PC-3 (cell line): ENCODE results near the gene ACP7. TPM values are rescaled to one million over a fixed set of nuclear protein-coding genes. Genes with fewer than 3 reads are reported as not detected.

Experiments used
- ATAC-seq: fragments of 200-7000 bp; cut with Tn5 transposase; 2 replicates; pipeline ENCODE4 v1.9.1; 2020; ENCODE audit warnings: mild to moderate bottlenecking, moderate library complexity
- BruUV-seq: library from RNA; stranded (reverse); fragments of 400-500 nt; replicated peaks from 2 replicates; lab custom pipeline; 2021; lab: Mats Ljungman, UMichigan
- CTCF ChIA-PET: fragments of 300-600 bp; sonication (Branson Sonifier 250); formaldehyde crosslinking; loops from one replicate; lab custom pipeline; 2022; ENCODE audit warnings: antibody characterized with exemption; lab: Charles Lee
- POLR2A ChIA-PET: fragments of 300-600 bp; sonication (Branson Sonifier 250); formaldehyde crosslinking; loops from one replicate; lab custom pipeline; 2022; ENCODE audit warnings: antibody characterized with exemption; ENCODE audit not compliant: unreplicated experiment; lab: Charles Lee
- DNase-seq: peaks from one replicate; pipeline ENCODE4 v3.0.0-alpha.2; 2015
- H2AFZ ChIP-seq: fragments of 300-600 bp; sonication (generic); 2 replicates; pipeline ENCODE4 v1.6.0; 2016; ENCODE audit warnings: antibody characterized with exemption, low read length
- H3F3A ChIP-seq: fragments of 300-600 bp; sonication (generic); one replicate; pipeline ENCODE4 v1.6.0; 2017; ENCODE audit warnings: antibody characterized with exemption, low read length, control low read depth, mild to moderate bottlenecking; ENCODE audit not compliant: unreplicated experiment
- H3K27ac ChIP-seq: fragments of 300-600 bp; sonication (generic); 2 replicates; pipeline ENCODE4 v1.5.1; 2016; ENCODE audit warnings: mild to moderate bottlenecking, low read length
- H3K27me3 ChIP-seq: fragments of 300-600 bp; sonication (generic); 2 replicates; pipeline ENCODE4 v1.6.1; 2016; ENCODE audit warnings: low read length, mixed read lengths
- H3K36me3 ChIP-seq: fragments of 300-600 bp; sonication (generic); 2 replicates; pipeline ENCODE4 v1.6.1; 2016; ENCODE audit warnings: low read depth, mixed run types, low read length, mixed read lengths
- H3K4me1 ChIP-seq: fragments of 300-600 bp; sonication (generic); 2 replicates; pipeline ENCODE4 v1.5.1; 2016; ENCODE audit warnings: low read length; ENCODE audit not compliant: insufficient read depth
- H3K4me2 ChIP-seq: fragments of 300-600 bp; sonication (generic); 2 replicates; pipeline ENCODE4 v1.6.0; 2016; ENCODE audit warnings: low read length
- H3K4me3 ChIP-seq: fragments of 300-600 bp; sonication (generic); 2 replicates; pipeline ENCODE4 v1.5.1; 2016; ENCODE audit warnings: mild to moderate bottlenecking, low read length, mixed read lengths
- H3K79me2 ChIP-seq: fragments of 300-600 bp; sonication (generic); 2 replicates; pipeline ENCODE4 v1.6.1; 2017; ENCODE audit warnings: low read length, mixed read lengths
- H3K9ac ChIP-seq: fragments of 300-600 bp; sonication (generic); 2 replicates; pipeline ENCODE4 v1.6.0; 2016; ENCODE audit warnings: mild to moderate bottlenecking, low read length
- H3K9me2 ChIP-seq: fragments of 300-600 bp; sonication (generic); replicated peaks from 2 replicates; pipeline ENCODE4 v1.6.1; 2016; ENCODE audit warnings: mixed run types, low read length, mixed read lengths
- H3K9me3 ChIP-seq: fragments of 300-600 bp; sonication (generic); 2 replicates; pipeline ENCODE4 v1.6.1; 2016; ENCODE audit warnings: low read length, mixed read lengths
- H4K20me1 ChIP-seq: fragments of 300-600 bp; sonication (generic); 2 replicates; pipeline ENCODE4 v1.6.1; 2016; ENCODE audit warnings: low read length, mixed read lengths
- CTCF ChIP-seq: fragments of 300-600 bp; sonication (generic); conservative IDR thresholded peaks from 2 replicates; pipeline ENCODE4 v1.5.1; 2017; ENCODE audit warnings: antibody characterized with exemption, low read depth, mild to moderate bottlenecking, low read length
- EZH2 ChIP-seq: fragments of 300-600 bp; sonication (generic); IDR thresholded peaks from one replicate; pipeline ENCODE4 v1.6.1; 2017; ENCODE audit warnings: antibody characterized with exemption, mild to moderate bottlenecking, low read length; ENCODE audit not compliant: unreplicated experiment
- EZH2phosphoT487 ChIP-seq: fragments of 300-600 bp; sonication (generic); IDR thresholded peaks from 2 replicates; pipeline ENCODE4 v1.6.1; 2018; ENCODE audit warnings: mild to moderate bottlenecking, antibody characterized with exemption, low read length, borderline replicate concordance
- intact Hi-C: fragments of 100-400 bp; cut with micrococcal nuclease; formaldehyde crosslinking; loops from 2 replicates; pipeline ENCODE4 v1.9.0; 2023
- total RNA-seq: library from RNA; depleted of rRNA; stranded (reverse); fragments of >200 nt; gene quantifications from 2 replicates; pipeline ENCODE4 v1.2.3, GENCODE V29; 2014

ACP7 gene
- total RNA-seq, 1 experiment from 2014 or later, result 5.0 TPM

GRCh38 chr19:39122934-39123731, 39.0 kb downstream of the ACP7 start:
- no peak for TF ChIP-seq EZH2
- no peak for TF ChIP-seq EZH2phosphoT487
- TF ChIP-seq CTCF, result no peak
- no TSS peak for BruUV-seq
- Histone ChIP-seq H2AFZ (no peak overlapping the region), H3K9ac (no peak overlapping the region), H3K27me3 (no peaks in the 10 kb centered on the region), H3K4me1 (peaks cover 7% of the 10 kb centered on the region; the same call in 1 of the 2 replicates), H3K36me3 (no peaks in the 10 kb centered on the region), H3K79me2 (peaks cover 26% of the 10 kb centered on the region), H3K9me3 (no peaks in the 10 kb centered on the region), H3K27ac (no peak overlapping the region), H3K9me2 (no peaks in the 10 kb centered on the region), H3K4me3 (no peak overlapping the region), H3F3A (no peaks in the 10 kb centered on the region), H4K20me1 (peaks cover 8% of the 10 kb centered on the region; the same call in 1 of the 2 replicates), H3K4me2 (no peak overlapping the region)
- ATAC-seq, result no peak
- DNase-seq, result no peak
- CTCF ChIA-PET, result no interaction called here
- POLR2A ChIA-PET, result no interaction called here
- intact Hi-C loops, result loop anchor here (1.0 to 2.0 kb wide), 2 partner anchors 64 to 206 kb away; no protein-coding TSS in a partner anchor

GRCh38 chr19:39124136-39124764, 40.1 kb downstream of the ACP7 start:
- CTCF ChIA-PET, result no interaction called here

More at GRCh38 chr19:39124136-39124764, 40.1 kb downstream of the ACP7 start:
- no peaks in the 10 kb centered on the region for H3K27me3 ChIP-seq
- POLR2A ChIA-PET, result no interaction called here
- no peaks in the 10 kb centered on the region for H3K36me3 ChIP-seq
- H3K9ac ChIP-seq, result no peak overlapping the region
- no TSS peak for BruUV-seq
- TF ChIP-seq CTCF (no peak), EZH2 (no peak), EZH2phosphoT487 (no peak)
- H2AFZ ChIP-seq, result no peak overlapping the region; the same call in 1 of the 2 replicates
- ATAC-seq (no peak), DNase-seq (no peak)
- no peak overlapping the region for H3K4me3 ChIP-seq
- H3K9me3 ChIP-seq, result no peaks in the 10 kb centered on the region
- no peak overlapping the region for H3K4me2 ChIP-seq
- no peaks in the 10 kb centered on the region for H3F3A ChIP-seq
- intact Hi-C loops, result no loop called here
- H4K20me1 ChIP-seq, result peaks cover 19% of the 10 kb centered on the region
- H3K27ac ChIP-seq, result no peak overlapping the region
- H3K79me2 ChIP-seq, result peaks cover 37% of the 10 kb centered on the region
- H3K9me2 ChIP-seq, result no peaks in the 10 kb centered on the region
- peaks cover 7% of the 10 kb centered on the region; the same call in 1 of the 2 replicates for H3K4me1 ChIP-seq
